Measurements from ENCODE around the gene PLEKHA1.

DNA sequence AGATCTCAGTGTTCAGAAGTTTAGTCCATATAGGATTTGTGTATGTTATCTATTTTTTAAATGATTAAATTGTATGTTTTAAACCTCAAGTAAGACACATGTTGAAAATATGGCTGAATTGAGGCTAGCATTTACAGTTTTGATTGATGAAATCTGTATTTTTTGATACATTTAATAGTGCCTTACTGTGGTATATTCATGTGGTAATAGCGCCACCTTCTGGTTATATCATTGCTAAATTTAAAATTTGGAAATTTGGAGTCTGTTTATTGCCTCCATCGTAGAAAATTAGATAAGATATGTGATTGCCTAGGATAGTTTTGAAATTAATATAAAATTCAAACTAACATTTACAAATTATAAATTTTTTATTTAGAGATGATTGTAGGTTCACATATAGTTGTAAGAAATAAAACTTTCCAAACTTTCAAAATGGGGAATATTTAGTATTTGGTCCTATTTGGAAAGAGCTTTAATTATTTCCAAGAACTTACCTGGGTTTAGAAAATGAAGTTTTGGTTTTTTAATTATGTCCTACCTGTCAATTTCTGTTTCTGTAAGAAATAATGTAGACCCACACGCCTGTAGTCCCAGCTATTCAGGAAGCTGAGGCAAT, 60.8 kb downstream of the PLEKHA1 start:
- TF ChIP-seq, protein P1, sequence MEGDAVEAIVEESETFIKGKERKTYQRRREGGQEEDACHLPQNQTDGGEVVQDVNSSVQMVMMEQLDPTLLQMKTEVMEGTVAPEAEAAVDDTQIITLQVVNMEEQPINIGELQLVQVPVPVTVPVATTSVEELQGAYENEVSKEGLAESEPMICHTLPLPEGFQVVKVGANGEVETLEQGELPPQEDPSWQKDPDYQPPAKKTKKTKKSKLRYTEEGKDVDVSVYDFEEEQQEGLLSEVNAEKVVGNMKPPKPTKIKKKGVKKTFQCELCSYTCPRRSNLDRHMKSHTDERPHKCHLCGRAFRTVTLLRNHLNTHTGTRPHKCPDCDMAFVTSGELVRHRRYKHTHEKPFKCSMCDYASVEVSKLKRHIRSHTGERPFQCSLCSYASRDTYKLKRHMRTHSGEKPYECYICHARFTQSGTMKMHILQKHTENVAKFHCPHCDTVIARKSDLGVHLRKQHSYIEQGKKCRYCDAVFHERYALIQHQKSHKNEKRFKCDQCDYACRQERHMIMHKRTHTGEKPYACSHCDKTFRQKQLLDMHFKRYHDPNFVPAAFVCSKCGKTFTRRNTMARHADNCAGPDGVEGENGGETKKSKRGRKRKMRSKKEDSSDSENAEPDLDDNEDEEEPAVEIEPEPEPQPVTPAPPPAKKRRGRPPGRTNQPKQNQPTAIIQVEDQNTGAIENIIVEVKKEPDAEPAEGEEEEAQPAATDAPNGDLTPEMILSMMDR (conservative IDR thresholded peaks at IDR 0.05 in 1 of 2, IDR thresholded peaks at IDR 0.05 in 1 of 2; ENCODE audit: extremely low read depth in 1 of 2, insufficient read depth in 1 of 2, low read depth in 1 of 2, low read length in 2 of 2) = peak; percentile 44 to 54
- no peak for TF ChIP-seq EZH2 (IDR thresholded peaks at IDR 0.05; ENCODE audit: borderline replicate concordance, low read length)
